ENCODE measurements around the gene MAP2K3. TPM values are rescaled to one million over a fixed set of nuclear protein-coding genes. Genes with fewer than 3 reads are reported as not detected.

MAP2K3 gene
- total and polyA plus RNA-seq, 10 of the 15 experiments (the other 5 are each of a cell fraction or from before 2014, with no cell fraction given), result 0.71 to 39.4 (median 18.6) TPM

DNA sequence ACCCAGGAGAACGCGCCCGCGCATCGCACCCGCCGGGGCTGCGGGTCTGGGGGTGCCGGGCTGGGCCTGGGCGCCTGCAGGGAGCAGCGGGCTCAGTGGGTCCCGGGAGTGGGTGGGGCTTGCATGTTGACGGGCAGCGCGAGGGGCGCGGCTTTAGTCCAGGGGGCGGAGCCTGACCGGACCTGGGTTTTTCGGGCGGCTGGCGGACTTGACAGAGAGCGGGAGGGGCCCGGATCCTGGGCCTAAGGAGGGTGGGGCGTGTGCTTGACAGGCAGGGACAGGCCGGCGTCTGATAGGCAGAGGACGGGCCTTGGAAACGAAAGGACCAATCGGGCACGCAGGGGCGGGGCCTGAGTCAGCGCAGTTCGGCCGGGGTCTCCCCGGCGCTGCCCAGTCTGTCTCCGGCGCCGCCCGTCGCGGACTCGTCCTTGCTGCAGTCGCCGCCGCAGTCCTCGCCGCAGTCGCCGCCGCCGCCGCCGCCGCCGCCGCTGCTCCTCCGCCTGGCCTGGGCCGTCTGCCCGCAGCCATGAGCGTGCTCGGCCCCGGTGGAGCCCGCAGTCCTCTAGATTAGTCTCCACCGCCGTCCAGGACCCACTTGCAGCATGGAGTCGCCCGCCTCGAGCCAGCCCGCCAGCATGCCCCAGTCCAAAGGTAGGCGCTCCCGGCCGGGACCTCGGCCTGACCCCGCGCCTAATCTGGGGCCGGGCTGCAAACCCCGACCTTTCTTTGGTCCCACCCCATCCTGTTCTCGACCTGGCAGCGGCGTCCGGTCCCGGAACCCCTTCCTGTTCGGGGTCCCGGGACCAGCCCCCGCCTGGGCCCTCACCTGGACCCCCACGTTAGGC is at the start of gene MAP2K3 (continued):
- TF ChIP-seq FOXM1 (IDR thresholded peaks at IDR 0.05; ENCODE audit: low read depth, low read length), result no peak
- TF ChIP-seq BMI1 (IDR thresholded peaks at IDR 0.05; ENCODE audit: borderline replicate concordance), result no peak
- no peak for TF ChIP-seq TCF3 (IDR thresholded peaks at IDR 0.05; ENCODE audit: borderline replicate concordance, insufficient read depth, low read depth, low read length)
- TF ChIP-seq BACH1 (IDR thresholded peaks at IDR 0.05; ENCODE audit: borderline replicate concordance), result peak; percentile 75
- TF ChIP-seq ASH2L (IDR thresholded peaks at IDR 0.05; ENCODE audit: borderline replicate concordance, low read depth), result no peak
- TF ChIP-seq NFYB (IDR thresholded peaks at IDR 0.05; ENCODE audit: insufficient read depth, low read depth, low read length), result peak; percentile 97
- no peak for TF ChIP-seq JUNB (IDR thresholded peaks at IDR 0.05)
- no peak for TF ChIP-seq RAD21 (IDR thresholded peaks at IDR 0.05; ENCODE audit: insufficient read depth, low read depth, low read length)
- TF ChIP-seq CHD4 (IDR thresholded peaks at IDR 0.05), result no peak
- TF ChIP-seq, protein P1, sequence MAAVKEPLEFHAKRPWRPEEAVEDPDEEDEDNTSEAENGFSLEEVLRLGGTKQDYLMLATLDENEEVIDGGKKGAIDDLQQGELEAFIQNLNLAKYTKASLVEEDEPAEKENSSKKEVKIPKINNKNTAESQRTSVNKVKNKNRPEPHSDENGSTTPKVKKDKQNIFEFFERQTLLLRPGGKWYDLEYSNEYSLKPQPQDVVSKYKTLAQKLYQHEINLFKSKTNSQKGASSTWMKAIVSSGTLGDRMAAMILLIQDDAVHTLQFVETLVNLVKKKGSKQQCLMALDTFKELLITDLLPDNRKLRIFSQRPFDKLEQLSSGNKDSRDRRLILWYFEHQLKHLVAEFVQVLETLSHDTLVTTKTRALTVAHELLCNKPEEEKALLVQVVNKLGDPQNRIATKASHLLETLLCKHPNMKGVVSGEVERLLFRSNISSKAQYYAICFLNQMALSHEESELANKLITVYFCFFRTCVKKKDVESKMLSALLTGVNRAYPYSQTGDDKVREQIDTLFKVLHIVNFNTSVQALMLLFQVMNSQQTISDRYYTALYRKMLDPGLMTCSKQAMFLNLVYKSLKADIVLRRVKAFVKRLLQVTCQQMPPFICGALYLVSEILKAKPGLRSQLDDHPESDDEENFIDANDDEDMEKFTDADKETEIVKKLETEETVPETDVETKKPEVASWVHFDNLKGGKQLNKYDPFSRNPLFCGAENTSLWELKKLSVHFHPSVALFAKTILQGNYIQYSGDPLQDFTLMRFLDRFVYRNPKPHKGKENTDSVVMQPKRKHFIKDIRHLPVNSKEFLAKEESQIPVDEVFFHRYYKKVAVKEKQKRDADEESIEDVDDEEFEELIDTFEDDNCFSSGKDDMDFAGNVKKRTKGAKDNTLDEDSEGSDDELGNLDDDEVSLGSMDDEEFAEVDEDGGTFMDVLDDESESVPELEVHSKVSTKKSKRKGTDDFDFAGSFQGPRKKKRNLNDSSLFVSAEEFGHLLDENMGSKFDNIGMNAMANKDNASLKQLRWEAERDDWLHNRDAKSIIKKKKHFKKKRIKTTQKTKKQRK (IDR thresholded peaks at IDR 0.05; ENCODE audit: low read depth, low read length), result no peak
- no peak for TF ChIP-seq IKZF2 (IDR thresholded peaks at IDR 0.05)
- TF ChIP-seq ZBED1 (IDR thresholded peaks at IDR 0.05; ENCODE audit: borderline replicate concordance), result no peak
- TF ChIP-seq FOXK2 (IDR thresholded peaks at IDR 0.05), result peak; percentile 25; the same call in 1 of the 2 replicates
- TF ChIP-seq, protein P2, sequence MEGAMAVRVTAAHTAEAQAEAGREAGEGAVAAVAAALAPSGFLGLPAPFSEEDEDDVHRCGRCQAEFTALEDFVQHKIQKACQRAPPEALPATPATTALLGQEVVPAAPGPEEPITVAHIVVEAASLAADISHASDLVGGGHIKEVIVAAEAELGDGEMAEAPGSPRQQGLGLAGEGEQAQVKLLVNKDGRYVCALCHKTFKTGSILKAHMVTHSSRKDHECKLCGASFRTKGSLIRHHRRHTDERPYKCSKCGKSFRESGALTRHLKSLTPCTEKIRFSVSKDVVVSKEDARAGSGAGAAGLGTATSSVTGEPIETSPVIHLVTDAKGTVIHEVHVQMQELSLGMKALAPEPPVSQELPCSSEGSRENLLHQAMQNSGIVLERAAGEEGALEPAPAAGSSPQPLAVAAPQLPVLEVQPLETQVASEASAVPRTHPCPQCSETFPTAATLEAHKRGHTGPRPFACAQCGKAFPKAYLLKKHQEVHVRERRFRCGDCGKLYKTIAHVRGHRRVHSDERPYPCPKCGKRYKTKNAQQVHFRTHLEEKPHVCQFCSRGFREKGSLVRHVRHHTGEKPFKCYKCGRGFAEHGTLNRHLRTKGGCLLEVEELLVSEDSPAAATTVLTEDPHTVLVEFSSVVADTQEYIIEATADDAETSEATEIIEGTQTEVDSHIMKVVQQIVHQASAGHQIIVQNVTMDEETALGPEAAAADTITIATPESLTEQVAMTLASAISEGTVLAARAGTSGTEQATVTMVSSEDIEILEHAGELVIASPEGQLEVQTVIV (IDR thresholded peaks at IDR 0.05; ENCODE audit: borderline replicate concordance, partially characterized antibody), result no peak
- TF ChIP-seq SMC3 (IDR thresholded peaks at IDR 0.05; ENCODE audit: borderline replicate concordance, low read length), result no peak
- no peak for TF ChIP-seq EGR1 (IDR thresholded peaks at IDR 0.05; ENCODE audit: borderline replicate concordance in 1 of 2, low read depth in 2 of 2, low read length in 2 of 2)
- TF ChIP-seq BHLHE40 (IDR thresholded peaks at IDR 0.05; ENCODE audit: borderline replicate concordance in 1 of 2, low read depth in 2 of 2, low read length in 1 of 2), result no peak
- no peak for TF ChIP-seq CBX5 (IDR thresholded peaks at IDR 0.05; ENCODE audit: low read depth)
- no peak for TF ChIP-seq HDAC6 (IDR thresholded peaks at IDR 0.05; ENCODE audit: unreplicated experiment)
- TF ChIP-seq, protein P3, sequence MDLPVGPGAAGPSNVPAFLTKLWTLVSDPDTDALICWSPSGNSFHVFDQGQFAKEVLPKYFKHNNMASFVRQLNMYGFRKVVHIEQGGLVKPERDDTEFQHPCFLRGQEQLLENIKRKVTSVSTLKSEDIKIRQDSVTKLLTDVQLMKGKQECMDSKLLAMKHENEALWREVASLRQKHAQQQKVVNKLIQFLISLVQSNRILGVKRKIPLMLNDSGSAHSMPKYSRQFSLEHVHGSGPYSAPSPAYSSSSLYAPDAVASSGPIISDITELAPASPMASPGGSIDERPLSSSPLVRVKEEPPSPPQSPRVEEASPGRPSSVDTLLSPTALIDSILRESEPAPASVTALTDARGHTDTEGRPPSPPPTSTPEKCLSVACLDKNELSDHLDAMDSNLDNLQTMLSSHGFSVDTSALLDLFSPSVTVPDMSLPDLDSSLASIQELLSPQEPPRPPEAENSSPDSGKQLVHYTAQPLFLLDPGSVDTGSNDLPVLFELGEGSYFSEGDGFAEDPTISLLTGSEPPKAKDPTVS (IDR thresholded peaks at IDR 0.05; ENCODE audit: low read depth, low read length), result no peak
- TF ChIP-seq, protein P4, sequence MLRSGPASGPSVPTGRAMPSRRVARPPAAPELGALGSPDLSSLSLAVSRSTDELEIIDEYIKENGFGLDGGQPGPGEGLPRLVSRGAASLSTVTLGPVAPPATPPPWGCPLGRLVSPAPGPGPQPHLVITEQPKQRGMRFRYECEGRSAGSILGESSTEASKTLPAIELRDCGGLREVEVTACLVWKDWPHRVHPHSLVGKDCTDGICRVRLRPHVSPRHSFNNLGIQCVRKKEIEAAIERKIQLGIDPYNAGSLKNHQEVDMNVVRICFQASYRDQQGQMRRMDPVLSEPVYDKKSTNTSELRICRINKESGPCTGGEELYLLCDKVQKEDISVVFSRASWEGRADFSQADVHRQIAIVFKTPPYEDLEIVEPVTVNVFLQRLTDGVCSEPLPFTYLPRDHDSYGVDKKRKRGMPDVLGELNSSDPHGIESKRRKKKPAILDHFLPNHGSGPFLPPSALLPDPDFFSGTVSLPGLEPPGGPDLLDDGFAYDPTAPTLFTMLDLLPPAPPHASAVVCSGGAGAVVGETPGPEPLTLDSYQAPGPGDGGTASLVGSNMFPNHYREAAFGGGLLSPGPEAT (IDR thresholded peaks at IDR 0.05; ENCODE audit: low read depth), result no peak
